Measurements from ENCODE around the gene MRPL21. TPM values are rescaled to one million over a fixed set of nuclear protein-coding genes. Genes with fewer than 3 reads are reported as not detected.
"Not testable (repeated sequence)": the region's sequence is repeated elsewhere in the genome, so short reads cannot be mapped to it uniquely, and the experiment has no call there.

Gene MRPL21
- total RNA-seq, 1 donor from 2014 or later, result 121 TPM

DNA sequence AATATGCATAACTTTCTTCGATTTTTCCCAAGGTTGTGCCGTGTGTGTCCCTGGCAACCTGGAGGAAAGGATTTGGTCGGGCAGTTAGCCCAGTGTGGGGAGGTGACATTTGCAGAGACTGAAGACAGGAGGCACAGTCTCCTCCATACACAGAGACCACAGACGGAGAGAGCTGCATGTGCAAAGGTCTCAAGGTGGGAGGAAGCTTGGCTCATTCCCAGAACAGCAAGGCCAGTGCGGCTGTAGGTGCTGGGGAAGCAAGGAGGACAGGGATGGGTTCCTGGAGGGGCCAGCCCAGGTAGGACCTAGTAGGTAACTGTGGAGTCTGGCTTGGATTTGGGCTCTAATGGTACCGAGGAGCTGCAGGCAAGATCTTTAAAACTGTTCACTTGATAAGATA lies 41.2 kb downstream of the MRPL21 start:
- TF ChIP-seq, protein P1, sequence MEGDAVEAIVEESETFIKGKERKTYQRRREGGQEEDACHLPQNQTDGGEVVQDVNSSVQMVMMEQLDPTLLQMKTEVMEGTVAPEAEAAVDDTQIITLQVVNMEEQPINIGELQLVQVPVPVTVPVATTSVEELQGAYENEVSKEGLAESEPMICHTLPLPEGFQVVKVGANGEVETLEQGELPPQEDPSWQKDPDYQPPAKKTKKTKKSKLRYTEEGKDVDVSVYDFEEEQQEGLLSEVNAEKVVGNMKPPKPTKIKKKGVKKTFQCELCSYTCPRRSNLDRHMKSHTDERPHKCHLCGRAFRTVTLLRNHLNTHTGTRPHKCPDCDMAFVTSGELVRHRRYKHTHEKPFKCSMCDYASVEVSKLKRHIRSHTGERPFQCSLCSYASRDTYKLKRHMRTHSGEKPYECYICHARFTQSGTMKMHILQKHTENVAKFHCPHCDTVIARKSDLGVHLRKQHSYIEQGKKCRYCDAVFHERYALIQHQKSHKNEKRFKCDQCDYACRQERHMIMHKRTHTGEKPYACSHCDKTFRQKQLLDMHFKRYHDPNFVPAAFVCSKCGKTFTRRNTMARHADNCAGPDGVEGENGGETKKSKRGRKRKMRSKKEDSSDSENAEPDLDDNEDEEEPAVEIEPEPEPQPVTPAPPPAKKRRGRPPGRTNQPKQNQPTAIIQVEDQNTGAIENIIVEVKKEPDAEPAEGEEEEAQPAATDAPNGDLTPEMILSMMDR (IDR thresholded peaks at IDR 0.05; ENCODE audit: borderline replicate concordance), result no peak
- Histone ChIP-seq H3K27me3 (ENCODE audit: low read depth) (no peaks in the 10 kb centered on the region), H3K4me1 (peaks cover under 1% of the 10 kb centered on the region), H3K36me3 (no peaks in the 10 kb centered on the region), H3K27ac (replicated peaks) (no peak overlapping the region), H3K9me3 (replicated peaks) (peaks cover 6% of the 10 kb centered on the region), H3K4me3 (no peak overlapping the region)
- intact Hi-C loops (cut with micrococcal nuclease), result no loop called here
- DNase-seq, result no peak

- peaks cover 5% of the 10 kb centered on the region for H3K9me3 ChIP-seq (replicated peaks)
- no peak overlapping the region for H3K4me3 ChIP-seq
- peaks cover 19% of the 10 kb centered on the region for H3K4me1 ChIP-seq
- H3K36me3 ChIP-seq, result no peaks in the 10 kb centered on the region
- intact Hi-C loops (cut with micrococcal nuclease), result no loop called here
- H3K27me3 ChIP-seq (ENCODE audit: low read depth), result peaks cover 7% of the 10 kb centered on the region
- no peak overlapping the region for H3K27ac ChIP-seq (replicated peaks)
- TF ChIP-seq, protein P1 (IDR thresholded peaks at IDR 0.05; ENCODE audit: borderline replicate concordance), result no peak
- DNase-seq, result no peak
Observed at GRCh38 chr11:68859123-68859522, 44.5 kb downstream of the MRPL21 start.

DNA sequence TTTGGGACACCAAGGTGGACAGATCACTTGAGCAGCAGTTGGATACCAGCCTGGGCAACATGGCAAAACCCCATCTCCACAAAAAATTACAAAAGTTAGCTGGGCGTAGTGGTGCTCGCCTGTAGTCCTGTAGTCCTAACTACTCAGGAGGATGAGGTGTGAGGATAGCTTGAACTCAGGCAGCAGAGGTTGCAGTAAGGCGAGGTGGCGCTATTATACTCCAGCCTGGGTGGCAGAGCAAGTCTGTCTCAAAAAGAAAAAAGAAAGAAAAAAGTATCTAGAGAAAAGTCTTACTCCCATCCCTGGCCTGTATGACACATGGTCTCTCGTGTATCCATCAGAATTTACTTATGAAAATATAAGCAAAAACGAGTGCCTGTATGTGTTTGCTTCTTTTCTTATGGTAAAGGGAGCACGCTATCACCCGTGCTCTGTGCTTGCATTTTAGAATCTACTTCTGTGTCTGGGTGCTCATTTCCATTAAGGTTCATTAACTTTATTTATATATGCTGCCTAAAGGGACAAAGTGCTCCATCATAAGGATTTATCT lies 46.5 kb downstream of the MRPL21 start:
- H3K27ac ChIP-seq (replicated peaks), result no peak overlapping the region
- H3K9me3 ChIP-seq (replicated peaks), result no peaks in the 10 kb centered on the region
- peaks cover 19% of the 10 kb centered on the region for H3K4me1 ChIP-seq
- intact Hi-C loops (cut with micrococcal nuclease), result no loop called here
- no peaks in the 10 kb centered on the region for H3K36me3 ChIP-seq
- DNase-seq, result no peak
- H3K27me3 ChIP-seq (ENCODE audit: low read depth), result peaks cover 7% of the 10 kb centered on the region
- H3K4me3 ChIP-seq, result no peak overlapping the region
- TF ChIP-seq, protein P1 (IDR thresholded peaks at IDR 0.05; ENCODE audit: borderline replicate concordance), result no peak

DNA sequence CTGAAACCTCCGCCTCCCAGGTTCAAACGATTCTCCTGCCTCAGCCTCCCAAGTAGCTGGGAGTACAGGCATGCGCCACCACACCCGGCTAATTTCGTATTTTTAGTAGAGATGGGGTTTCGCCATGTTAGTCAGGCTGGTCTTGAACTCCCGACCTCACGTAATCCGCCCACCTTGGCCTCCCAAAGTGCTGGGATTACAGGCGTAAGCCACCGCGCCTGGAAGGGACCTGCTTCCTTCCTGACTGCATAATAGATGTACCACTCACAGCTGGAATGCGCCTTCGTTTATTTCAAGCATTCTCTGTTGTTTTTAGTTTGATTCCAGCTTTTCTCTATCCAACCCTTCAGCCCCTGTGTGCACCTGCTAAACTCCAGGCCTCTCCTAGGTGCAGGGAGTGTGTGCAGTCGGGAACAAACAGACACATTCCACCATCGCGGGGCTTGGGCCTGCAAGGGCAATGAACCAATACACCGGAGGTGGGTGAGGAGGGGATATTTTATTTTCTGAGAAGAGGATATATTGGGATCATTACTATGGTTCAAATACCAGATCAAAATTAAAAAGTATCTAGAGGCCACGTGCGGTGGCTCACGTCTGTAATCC lies 47.1 kb downstream of the MRPL21 start:
- H3K4me3 ChIP-seq; DNase-seq; H3K9me3 ChIP-seq (replicated peaks); H3K27me3 ChIP-seq (ENCODE audit: low read depth); H3K36me3 ChIP-seq; intact Hi-C loops (cut with micrococcal nuclease): not testable (repeated sequence)
- H3K4me1 ChIP-seq, result peaks cover 19% of the 10 kb centered on the region
- H3K27ac ChIP-seq (replicated peaks), result peak overlapping the region; percentile 84

- H3K27ac ChIP-seq (replicated peaks), result peak overlapping the region; percentile 84
- H3K9me3 ChIP-seq (replicated peaks), result no peaks in the 10 kb centered on the region
- peak overlapping the region; percentile 73 for H3K4me3 ChIP-seq
- H3K4me1 ChIP-seq, result peaks cover 19% of the 10 kb centered on the region
- no peaks in the 10 kb centered on the region for H3K36me3 ChIP-seq
- TF ChIP-seq, protein P1 (IDR thresholded peaks at IDR 0.05; ENCODE audit: borderline replicate concordance), result no peak
- peak; percentile 63 for DNase-seq
- intact Hi-C loops (cut with micrococcal nuclease), result no loop called here
- peaks cover 7% of the 10 kb centered on the region for H3K27me3 ChIP-seq (ENCODE audit: low read depth)
Observed at GRCh38 chr11:68855205-68855981, 48.2 kb downstream of the MRPL21 start.

All from left ventricle myocardium inferior (tissue), 1 donor.